AG04449 (cell line): Measurements from ENCODE around the gene KRTAP16-1.
"Not testable (repeated sequence)": the region's sequence is repeated elsewhere in the genome, so short reads cannot be mapped to it uniquely, and the experiment has no call there.

Experiments used
- CTCF ChIA-PET: fragments of 350-600 bp; formaldehyde crosslinking; extraction: SDS; loops from one replicate; lab custom pipeline; 2021; ENCODE audit warnings: antibody characterized with exemption; lab: Yijun Ruan, JAX
- POLR2A ChIA-PET: fragments of 400-600, 350-600 bp; formaldehyde crosslinking; extraction: SDS; loops from one replicate; lab custom pipeline; 2020; ENCODE audit warnings: antibody characterized with exemption, inconsistent platforms; lab: Yijun Ruan, JAX
- DNase-seq: peaks from one replicate; pipeline ENCODE4 v3.0.0-alpha.2; 2010; ENCODE audit warnings: low read depth, low spot score
- H3K4me3 ChIP-seq: 2 replicates; pipeline ENCODE4 v1.5.1; 2011; ENCODE audit warnings: low read depth, mild to moderate bottlenecking, control low read depth, low read length
- TF ChIP-seq, protein P1 (sequence below): IDR thresholded peaks from one replicate; pipeline ENCODE4 v1.5.1; 2011; ENCODE audit warnings: mild to moderate bottlenecking, moderate library complexity, low read length, control low read depth, inconsistent platforms; ENCODE audit not compliant: insufficient read depth; ENCODE audit errors: missing control alignments

The KRTAP16-1 gene

DNA sequence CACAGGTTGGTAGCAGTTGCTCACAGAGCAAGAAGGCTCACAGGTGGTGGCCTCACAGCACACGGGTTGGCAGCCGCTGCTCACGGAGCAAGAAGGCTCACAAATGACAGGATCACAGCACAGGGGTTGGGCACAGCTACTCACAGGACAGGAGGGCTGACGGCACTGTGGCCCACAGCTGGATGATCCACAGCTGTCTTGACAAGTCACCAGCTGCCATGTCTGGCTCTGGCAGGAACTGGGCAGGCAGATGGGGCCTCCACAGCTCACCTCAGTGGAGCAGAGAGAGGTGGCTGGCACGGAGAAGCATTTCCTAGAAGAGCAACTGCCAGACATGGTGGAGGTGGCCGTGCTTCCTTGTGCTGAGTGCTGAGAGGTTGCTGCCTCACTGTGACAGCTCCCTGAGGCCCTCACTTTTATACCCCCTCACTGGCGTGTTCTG, at the start of gene KRTAP16-1:
Gene KRTAP16-1, minus strand, starts transcription at position 392 of the 442 bp plus-strand sequence. Its CDS starts 56 bp downstream, at position 336.
- no peak within 1 kb of the TSS for H3K4me3 ChIP-seq
- no peak for DNase-seq
- CTCF ChIA-PET, result interaction anchor here (1.7 to 2.6 kb wide), 2 partner anchors 13 to 21 kb away, joined by 7 to 9 read pairs; no protein-coding TSS in a partner anchor
- POLR2A ChIA-PET, result no interaction called here
- TF ChIP-seq, protein P1, sequence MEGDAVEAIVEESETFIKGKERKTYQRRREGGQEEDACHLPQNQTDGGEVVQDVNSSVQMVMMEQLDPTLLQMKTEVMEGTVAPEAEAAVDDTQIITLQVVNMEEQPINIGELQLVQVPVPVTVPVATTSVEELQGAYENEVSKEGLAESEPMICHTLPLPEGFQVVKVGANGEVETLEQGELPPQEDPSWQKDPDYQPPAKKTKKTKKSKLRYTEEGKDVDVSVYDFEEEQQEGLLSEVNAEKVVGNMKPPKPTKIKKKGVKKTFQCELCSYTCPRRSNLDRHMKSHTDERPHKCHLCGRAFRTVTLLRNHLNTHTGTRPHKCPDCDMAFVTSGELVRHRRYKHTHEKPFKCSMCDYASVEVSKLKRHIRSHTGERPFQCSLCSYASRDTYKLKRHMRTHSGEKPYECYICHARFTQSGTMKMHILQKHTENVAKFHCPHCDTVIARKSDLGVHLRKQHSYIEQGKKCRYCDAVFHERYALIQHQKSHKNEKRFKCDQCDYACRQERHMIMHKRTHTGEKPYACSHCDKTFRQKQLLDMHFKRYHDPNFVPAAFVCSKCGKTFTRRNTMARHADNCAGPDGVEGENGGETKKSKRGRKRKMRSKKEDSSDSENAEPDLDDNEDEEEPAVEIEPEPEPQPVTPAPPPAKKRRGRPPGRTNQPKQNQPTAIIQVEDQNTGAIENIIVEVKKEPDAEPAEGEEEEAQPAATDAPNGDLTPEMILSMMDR, result no peak

DNA sequence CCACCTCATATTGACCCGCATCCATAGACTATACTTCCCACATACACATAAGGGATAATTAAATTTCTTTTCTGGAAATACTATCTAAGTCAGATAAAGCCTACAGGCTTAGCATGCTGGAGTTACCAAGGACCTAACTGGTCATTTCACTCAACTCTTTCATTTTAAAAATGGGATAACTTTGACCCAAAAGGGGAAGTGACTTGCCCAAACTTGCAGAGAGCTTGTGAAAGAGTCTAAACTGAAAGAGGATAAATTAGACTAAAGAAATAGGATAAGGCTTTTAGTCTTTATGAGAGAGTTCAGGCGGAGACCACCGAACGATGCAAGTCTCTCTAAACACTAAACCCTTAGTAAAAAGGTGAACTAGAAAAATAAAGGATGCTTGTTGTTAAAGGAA, 45.4 kb upstream of the KRTAP16-1 start:
- CTCF ChIA-PET, result interaction anchor here (1.1 to 1.3 kb wide), 2 partner anchors 12 to 308 kb away, joined by 3 to 4 read pairs; no protein-coding TSS in a partner anchor
- H3K4me3 ChIP-seq, result no peak overlapping the region
- TF ChIP-seq, protein P1, result no peak
- no peak for DNase-seq
- POLR2A ChIA-PET, result no interaction called here

GRCh38 chr17:41352597-41353366, 43.7 kb upstream of the KRTAP16-1 start:
- POLR2A ChIA-PET, result no interaction called here
- no peak for DNase-seq
- H3K4me3 ChIP-seq, result no peak overlapping the region
- TF ChIP-seq, protein P1, result no peak
- CTCF ChIA-PET, result no interaction called here

- POLR2A ChIA-PET, result no interaction called here
- DNase-seq, result no peak
- CTCF ChIA-PET, result interaction anchor here (1.2 to 1.3 kb wide), 2 partner anchors 23 to 29 kb away, joined by 4 to 5 read pairs; no protein-coding TSS in a partner anchor
- H3K4me3 ChIP-seq, result no peak overlapping the region
- TF ChIP-seq, protein P1, result no peak
Observed at GRCh38 chr17:41351177-41351576, 42.1 kb upstream of the KRTAP16-1 start.

- H3K4me3 ChIP-seq, DNase-seq, POLR2A ChIA-PET: not testable (repeated sequence)
- CTCF ChIA-PET, result interaction anchor here (1.4 to 1.6 kb wide), 2 partner anchors 10 to 11 kb away, joined by 3 to 5 read pairs; no protein-coding TSS in a partner anchor
Observed at GRCh38 chr17:41350381-41350878, 41.3 kb upstream of the KRTAP16-1 start, which contains the start of gene KRT33A. TSS of gene KRT33A (minus strand) at chr17:41350828. CDS start at chr17:41350767, 61 bp downstream.

- TF ChIP-seq, protein P1, result no peak
- no peak overlapping the region for H3K4me3 ChIP-seq
- CTCF ChIA-PET, result interaction anchor here (1.2 to 4.2 kb wide), 4 partner anchors 19 to 201 kb away, joined by 4 to 22 read pairs (median 8); no protein-coding TSS in a partner anchor
- POLR2A ChIA-PET, result interaction anchor here (0.5 kb wide), 1 partner anchor 22 kb away, joined by 3 read pairs; no protein-coding TSS in a partner anchor
- no peak for DNase-seq
Observed at GRCh38 chr17:41347869-41348760, 39.0 kb upstream of the KRTAP16-1 start.

- CTCF ChIA-PET, result interaction anchor here (3.4 to 4.2 kb wide), 2 partner anchors 17 to 203 kb away, joined by 12 to 22 read pairs; no protein-coding TSS in a partner anchor
Observed at GRCh38 chr17:41346421-41346820, 37.3 kb upstream of the KRTAP16-1 start.

More at GRCh38 chr17:41346421-41346820, 37.3 kb upstream of the KRTAP16-1 start:
- H3K4me3 ChIP-seq, POLR2A ChIA-PET, DNase-seq: not testable (repeated sequence)
